ENCODE data around the gene LMBRD1. TPM values are rescaled to one million over a fixed set of nuclear protein-coding genes. Genes with fewer than 3 reads are reported as not detected.

Gene LMBRD1
- total and polyA plus RNA-seq, 2 of the 8 experiments (the other 6 are each of a cell fraction or from before 2014, with no cell fraction given) = 9.1 to 16.8 TPM

GRCh38 chr6:69820018-69820417 is 23.2 kb upstream of the LMBRD1 start (continued):
- TF ChIP-seq HDAC2 (IDR thresholded peaks at IDR 0.05; ENCODE audit: borderline replicate concordance in 1 of 2, low read depth in 2 of 2, low read length in 2 of 2) (no peak), CTCF (IDR thresholded peaks at IDR 0.05; ENCODE audit: control extremely low read depth in 1 of 3, insufficient read depth in 1 of 3, low read depth in 1 of 3, low read length in 3 of 3) (no peak)
